HepG2 (cell line): ENCODE data around the gene SEZ6L. TPM values are rescaled to one million over a fixed set of nuclear protein-coding genes. Genes with fewer than 3 reads are reported as not detected.

Experiments used
- ATAC-seq: fragments of 200-7000 bp; cut with Tn5 transposase; 3 replicates; pipeline ENCODE4 v1.9.1; 2020; ENCODE audit warnings: mild to moderate bottlenecking, moderate library complexity
- BruUV-seq: library from RNA; stranded (reverse); fragments of 400-500 nt; replicated peaks from 2 replicates; lab custom pipeline; 2021; lab: Mats Ljungman, UMichigan
- CTCF ChIA-PET: fragments of 300-600 bp; formaldehyde crosslinking; extraction: SDS; loops from one replicate; lab custom pipeline; 2021; ENCODE audit warnings: low total read pairs, inconsistent platforms, low intra/inter-chr PET ratio; lab: Yijun Ruan, JAX
- POLR2A ChIA-PET: fragments of 350-600 bp; sonication (Branson Sonifier 250); formaldehyde crosslinking; loops from one replicate; lab custom pipeline; 2020; ENCODE audit warnings: antibody characterized with exemption, inconsistent platforms; lab: Yijun Ruan, JAX
- DNase-seq: peaks from one replicate; pipeline ENCODE4 v3.0.0-alpha.2; 2015; ENCODE audit warnings: low spot score
- FAIRE-seq: peaks from 3 replicates; lab custom pipeline; 2011; peaks lifted over from hg19 to GRCh38; lab: Jason Lieb, UNC
- H2AFZ ChIP-seq: one replicate; pipeline ENCODE4 v1.6.1; 2011; ENCODE audit warnings: low read length, inconsistent platforms
- H3K27ac ChIP-seq: fragments of 300-600 bp; 3 replicates; pipeline ENCODE4 v1.8.0; 2011; ENCODE audit warnings: mixed run types, mild to moderate bottlenecking, mixed read lengths, low read length, inconsistent platforms; ENCODE audit not compliant: insufficient read depth; ENCODE audit errors: extremely low read length
- H3K27me3 ChIP-seq, 2 experiments: fragments of 200-600 bp in 1 of 2; 2 replicates in 1 of 2; 3 replicates in 1 of 2; pipeline versions ENCODE4 v1.6.0 to v1.8.0; 2011; ENCODE audit warnings: low read length in 2 of 2, mild to moderate bottlenecking in 2 of 2, moderate library complexity in 2 of 2, inconsistent platforms in 1 of 2; ENCODE audit not compliant: insufficient read depth in 2 of 2, control insufficient read depth in 1 of 2
- H3K36me3 ChIP-seq, 2 experiments: fragments of 200-600 bp in 1 of 2; replicated peaks in 1 of 2; 2 replicates in 1 of 2; 3 replicates in 1 of 2; pipeline versions ENCODE4 v1.5.1 to v1.8.0; 2011; ENCODE audit warnings: low read length in 2 of 2, inconsistent platforms in 1 of 2; ENCODE audit not compliant: insufficient read depth in 2 of 2, control insufficient read depth in 1 of 2
- H3K4me1 ChIP-seq: 2 replicates; pipeline ENCODE4 v1.5.1; 2012; ENCODE audit warnings: low read length, inconsistent platforms; ENCODE audit not compliant: insufficient read depth
- H3K4me2 ChIP-seq: 2 replicates; pipeline ENCODE4 v1.6.0; 2011; ENCODE audit warnings: low read depth, low read length, inconsistent platforms
- H3K4me3 ChIP-seq, 3 experiments: fragments of 200-600 bp in 1 of 3; sonication (generic), shearing (Covaris generic) in 1 of 3; replicated peaks in 1 of 3; 2 replicates each; pipeline ENCODE4 v1.5.1; 2011 to 2016; ENCODE audit warnings: low read length in 3 of 3, inconsistent platforms in 2 of 3, low read depth in 2 of 3, mild to moderate bottlenecking in 2 of 3, control low read depth in 1 of 3, mixed read lengths in 1 of 3; ENCODE audit not compliant: insufficient read depth in 1 of 3
- H3K79me2 ChIP-seq: one replicate; pipeline ENCODE4 v1.6.1; 2011; ENCODE audit warnings: low read length, inconsistent platforms; ENCODE audit not compliant: insufficient read depth
- H3K9ac ChIP-seq: 2 replicates; pipeline ENCODE4 v1.6.0; 2011; ENCODE audit warnings: mild to moderate bottlenecking, low read depth, low read length, inconsistent platforms; ENCODE audit not compliant: insufficient read depth
- H3K9me3 ChIP-seq: 2 replicates; pipeline ENCODE4 v1.5.1; 2012; ENCODE audit warnings: mild to moderate bottlenecking, low read length
- H4K20me1 ChIP-seq: 2 replicates; pipeline ENCODE4 v1.6.0; 2011; ENCODE audit warnings: inconsistent platforms, mild to moderate bottlenecking, low read length, moderate library complexity; ENCODE audit not compliant: insufficient read depth
- CCAR2 ChIP-seq: fragments of 200-400 bp; formaldehyde crosslinking; optimal IDR thresholded peaks from 2 replicates; pipeline ENCODE3; 2018; ENCODE audit warnings: low read depth, mild to moderate bottlenecking, low read length, moderate library complexity
- CENPT ChIP-seq: sonication (generic); formaldehyde crosslinking; IDR thresholded peaks from 2 replicates; pipeline ENCODE4 v1.8.0; 2022; ENCODE audit warnings: low read depth, mild to moderate bottlenecking, moderate library complexity, missing genetic modification reagents
- MAFF ChIP-seq: IDR thresholded peaks from 2 replicates; pipeline ENCODE4 v1.6.1; 2011; ENCODE audit warnings: low read depth, low read length, improper control_type of control experiment
- MAFK ChIP-seq, 2 experiments: IDR thresholded peaks in 1 of 2; conservative IDR thresholded peaks in 1 of 2; 2 replicates each; pipeline ENCODE4 v1.6.1; 2011; ENCODE audit warnings: improper control_type of control experiment in 2 of 2, low read length in 2 of 2
- MED1 ChIP-seq: sonication (generic); formaldehyde crosslinking; IDR thresholded peaks from 2 replicates; pipeline ENCODE4 v1.4.0; 2020; ENCODE audit warnings: missing genetic modification reagents
- NBN ChIP-seq: fragments of 450-650 bp; conservative IDR thresholded peaks from 2 replicates; pipeline ENCODE4 v1.6.1; 2017
- SMAD9 ChIP-seq: sonication (generic); formaldehyde crosslinking; IDR thresholded peaks from 2 replicates; pipeline ENCODE4 v1.5.1; 2020; ENCODE audit warnings: mild to moderate bottlenecking, missing genetic modification reagents
- SP140L ChIP-seq: sonication (generic); formaldehyde crosslinking; IDR thresholded peaks from 2 replicates; pipeline ENCODE4 v1.4.0; 2020; ENCODE audit warnings: missing genetic modification reagents, borderline replicate concordance
- SSRP1 ChIP-seq: IDR thresholded peaks from 2 replicates; pipeline ENCODE4 v1.6.1; 2016; ENCODE audit warnings: control low read depth
- TARDBP ChIP-seq: sonication (generic); formaldehyde crosslinking; IDR thresholded peaks from 2 replicates; pipeline ENCODE4 v1.8.0; 2022; ENCODE audit warnings: mild to moderate bottlenecking, missing genetic modification reagents
- ZNF329 ChIP-seq: sonication (generic); formaldehyde crosslinking; IDR thresholded peaks from 2 replicates; pipeline ENCODE4 v1.9.0; 2021; ENCODE audit warnings: low read depth, mild to moderate bottlenecking, missing genetic modification reagents
- ZNF816 ChIP-seq: sonication (generic); formaldehyde crosslinking; IDR thresholded peaks from 2 replicates; pipeline ENCODE4 v1.8.0; 2022; ENCODE audit warnings: missing genetic modification reagents, mild to moderate bottlenecking, borderline replicate concordance
- ZSCAN21 ChIP-seq: sonication (generic); formaldehyde crosslinking; IDR thresholded peaks from 2 replicates; pipeline ENCODE4 v1.8.0; 2022; ENCODE audit warnings: mild to moderate bottlenecking, missing genetic modification reagents, moderate library complexity, borderline replicate concordance
- ZSCAN31 ChIP-seq: sonication (generic); formaldehyde crosslinking; IDR thresholded peaks from 2 replicates; pipeline ENCODE4 v1.5.0; 2020; ENCODE audit warnings: low read depth, mild to moderate bottlenecking, missing genetic modification reagents
- WGBS: methylation state at CpG from one replicate; pipeline ENCODE4 v1.1.6; 2017; ENCODE audit warnings: low lambda C conversion rate; 5-methylcytosine and 5-hydroxymethylcytosine counted together
- in situ Hi-C: cut with HindIII; loops from 2 replicates; pipeline ENCODE4 v1.10.0; 2017; ENCODE audit warnings: low pct_unique_long_range_greater_than_20kb; ENCODE audit not compliant: extremely low pct_ligation_motif_present
- intact Hi-C: fragments of 100-400 bp; cut with micrococcal nuclease; formaldehyde crosslinking; loops from one replicate; pipeline ENCODE4 v1.10.0; 2022; ENCODE audit not compliant: unreplicated experiment
- polyA plus RNA-seq, 8 experiments: library from polyadenylated mRNA; depleted of rRNA in 3 of 8; stranded (reverse) in 7 of 8; unstranded in 1 of 8; fragments of >200 nt; fragmentation: Illumina TruSeq in 4 of 8; extraction: Trizol in 4 of 8; gene quantifications; 2 replicates each; pipeline versions ENCODE4 v1.2.1 to v1.2.3, GENCODE V29; 2011 to 2016; ENCODE audit warnings: low read depth in 4 of 8, missing spikeins in 1 of 8, mixed read lengths in 1 of 8; ENCODE audit not compliant: insufficient read depth in 1 of 8
- total RNA-seq, 5 experiments: library from RNA; depleted of rRNA; stranded (reverse); fragments of >200 nt; fragmentation: Illumina TruSeq; extraction: Trizol; gene quantifications; 2 replicates each; pipeline ENCODE4 v1.2.3, GENCODE V29; 2016; ENCODE audit warnings: low read depth in 1 of 5
- TF ChIP-seq, protein P1 (sequence below): IDR thresholded peaks from 2 replicates; pipeline ENCODE4 v1.6.1; 2016; ENCODE audit warnings: missing genetic modification reagents, missing compliant biosample characterization
- TF ChIP-seq, protein P2 (sequence below): sonication (generic); formaldehyde crosslinking; IDR thresholded peaks from 2 replicates; pipeline ENCODE4 v1.8.0; 2022; ENCODE audit warnings: mild to moderate bottlenecking, missing genetic modification reagents; ENCODE audit not compliant: insufficient replicate concordance
- TF ChIP-seq, protein P3 (sequence below): sonication (generic); formaldehyde crosslinking; conservative IDR thresholded peaks from 2 replicates; pipeline ENCODE4 v1.4.0; 2020; ENCODE audit warnings: missing genetic modification reagents

Gene SEZ6L
- total and polyA plus RNA-seq, 2 of the 13 experiments (the other 11 are each of a cell fraction or from before 2014, with no cell fraction given): not detected

DNA sequence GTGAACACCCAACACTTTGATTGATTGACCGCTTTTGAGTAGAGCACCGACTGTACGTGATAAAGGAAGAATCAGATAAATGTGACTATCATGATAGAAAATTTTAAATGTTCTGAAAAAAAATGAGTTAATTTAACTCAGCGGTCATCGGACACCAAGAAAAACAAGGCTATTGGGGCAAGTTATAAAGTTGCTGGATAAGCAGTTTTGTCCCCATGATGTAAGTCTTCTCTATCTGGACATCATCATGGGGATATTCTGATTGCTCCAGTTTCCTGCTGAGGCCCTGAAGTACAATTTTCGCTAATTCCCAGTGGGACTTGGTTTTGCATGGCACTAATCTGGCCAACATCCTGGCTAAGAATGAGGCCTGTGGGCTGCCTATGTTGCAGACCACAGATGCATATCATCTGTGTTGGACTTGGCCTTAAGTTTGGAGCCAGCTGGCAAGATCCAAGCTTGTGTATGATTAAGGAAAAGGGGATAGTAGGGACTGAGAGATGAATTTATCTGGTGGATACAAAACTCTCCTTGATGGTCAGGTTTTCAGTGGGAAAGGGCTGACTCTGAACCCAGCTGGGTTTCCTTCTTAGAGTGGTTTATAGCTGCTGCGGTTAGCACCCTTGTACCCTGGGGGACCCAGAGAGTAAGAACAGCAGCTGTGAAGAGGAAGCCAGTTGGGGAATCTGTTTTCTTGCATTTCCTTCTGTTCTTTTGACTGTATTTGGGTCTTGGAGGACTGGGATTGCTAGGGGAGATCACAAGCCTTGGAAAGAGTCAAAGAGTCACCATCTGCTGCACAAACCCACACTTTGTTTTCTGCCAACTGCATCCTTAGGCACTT is 118.3 kb downstream of the SEZ6L start:
- no peaks in the 10 kb centered on the region; the same call in 1 of the 2 replicates for H4K20me1 ChIP-seq
- peaks cover 0 to 10% of the 10 kb centered on the region in 2 experiments; a peak in 3 of 5 replicates for H3K27me3 ChIP-seq
- no peaks in the 10 kb centered on the region for H3K4me1 ChIP-seq
- no peak for ATAC-seq
- H3K9me3 ChIP-seq: no peaks in the 10 kb centered on the region
- in situ Hi-C loops (no loop called here), intact Hi-C loops (no loop called here)
- no peak for FAIRE-seq
- no peak overlapping the region for H2AFZ ChIP-seq
- ChIA-PET CTCF (no interaction called here), POLR2A (no interaction called here)
- H3K4me2 ChIP-seq: no peak overlapping the region
- WGBS: 54% methylated on average over 7 of the region's 7 CpGs
- H3K27ac ChIP-seq: no peak overlapping the region
- no peak overlapping the region for H3K4me3 ChIP-seq
- no TSS peak for BruUV-seq
- H3K9ac ChIP-seq: no peak overlapping the region
- H3K79me2 ChIP-seq: no peaks in the 10 kb centered on the region
- TF ChIP-seq ZSCAN21 (CRISPR knock-in tag) (no peak), SP140L (CRISPR knock-in tag) (no peak), CCAR2 (no peak), TARDBP (CRISPR knock-in tag) (no peak), NBN (no peak), SMAD9 (CRISPR knock-in tag) (no peak), ZSCAN31 (CRISPR knock-in tag) (no peak), ZNF816 (CRISPR knock-in tag) (no peak), CENPT (CRISPR knock-in tag) (no peak), MAFF (peak; percentile 64), ZNF329 (no peak), MED1 (CRISPR knock-in tag) (no peak), SSRP1 (no peak), MAFK (conservative IDR thresholded peaks at IDR 0.05 in 1 of 2, IDR thresholded peaks at IDR 0.05 in 1 of 2; ENCODE audit: low read length in 2 of 2) (peak; percentile 63 to 73)
- TF ChIP-seq, protein P1, sequence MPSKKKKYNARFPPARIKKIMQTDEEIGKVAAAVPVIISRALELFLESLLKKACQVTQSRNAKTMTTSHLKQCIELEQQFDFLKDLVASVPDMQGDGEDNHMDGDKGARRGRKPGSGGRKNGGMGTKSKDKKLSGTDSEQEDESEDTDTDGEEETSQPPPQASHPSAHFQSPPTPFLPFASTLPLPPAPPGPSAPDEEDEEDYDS (CRISPR knock-in tag): no peak
- TF ChIP-seq, protein P2, sequence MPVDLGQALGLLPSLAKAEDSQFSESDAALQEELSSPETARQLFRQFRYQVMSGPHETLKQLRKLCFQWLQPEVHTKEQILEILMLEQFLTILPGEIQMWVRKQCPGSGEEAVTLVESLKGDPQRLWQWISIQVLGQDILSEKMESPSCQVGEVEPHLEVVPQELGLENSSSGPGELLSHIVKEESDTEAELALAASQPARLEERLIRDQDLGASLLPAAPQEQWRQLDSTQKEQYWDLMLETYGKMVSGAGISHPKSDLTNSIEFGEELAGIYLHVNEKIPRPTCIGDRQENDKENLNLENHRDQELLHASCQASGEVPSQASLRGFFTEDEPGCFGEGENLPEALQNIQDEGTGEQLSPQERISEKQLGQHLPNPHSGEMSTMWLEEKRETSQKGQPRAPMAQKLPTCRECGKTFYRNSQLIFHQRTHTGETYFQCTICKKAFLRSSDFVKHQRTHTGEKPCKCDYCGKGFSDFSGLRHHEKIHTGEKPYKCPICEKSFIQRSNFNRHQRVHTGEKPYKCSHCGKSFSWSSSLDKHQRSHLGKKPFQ (CRISPR knock-in tag): no peak
- TF ChIP-seq, protein P3, sequence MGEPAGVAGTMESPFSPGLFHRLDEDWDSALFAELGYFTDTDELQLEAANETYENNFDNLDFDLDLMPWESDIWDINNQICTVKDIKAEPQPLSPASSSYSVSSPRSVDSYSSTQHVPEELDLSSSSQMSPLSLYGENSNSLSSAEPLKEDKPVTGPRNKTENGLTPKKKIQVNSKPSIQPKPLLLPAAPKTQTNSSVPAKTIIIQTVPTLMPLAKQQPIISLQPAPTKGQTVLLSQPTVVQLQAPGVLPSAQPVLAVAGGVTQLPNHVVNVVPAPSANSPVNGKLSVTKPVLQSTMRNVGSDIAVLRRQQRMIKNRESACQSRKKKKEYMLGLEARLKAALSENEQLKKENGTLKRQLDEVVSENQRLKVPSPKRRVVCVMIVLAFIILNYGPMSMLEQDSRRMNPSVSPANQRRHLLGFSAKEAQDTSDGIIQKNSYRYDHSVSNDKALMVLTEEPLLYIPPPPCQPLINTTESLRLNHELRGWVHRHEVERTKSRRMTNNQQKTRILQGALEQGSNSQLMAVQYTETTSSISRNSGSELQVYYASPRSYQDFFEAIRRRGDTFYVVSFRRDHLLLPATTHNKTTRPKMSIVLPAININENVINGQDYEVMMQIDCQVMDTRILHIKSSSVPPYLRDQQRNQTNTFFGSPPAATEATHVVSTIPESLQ (CRISPR knock-in tag): no peak
- no peak for DNase-seq
- H3K36me3 ChIP-seq: no peaks in the 10 kb centered on the region
